H9 (cell line): ENCODE results near the gene MEIOSIN. TPM values are rescaled to one million over a fixed set of nuclear protein-coding genes. Genes with fewer than 3 reads are reported as not detected.

Source experiments
- DNase-seq: peaks from one replicate; pipeline ENCODE4 v3.0.0-alpha.2; 2017
- H2AFZ ChIP-seq: one replicate; pipeline ENCODE4 v1.6.1; 2013; ENCODE audit warnings: mild to moderate bottlenecking, low read length, control low read depth, moderate library complexity
- H2AK5ac ChIP-seq: 2 replicates; pipeline ENCODE4 v1.6.1; 2013; ENCODE audit warnings: low read length, control low read depth, mixed read lengths; ENCODE audit not compliant: insufficient read length
- H2BK120ac ChIP-seq: one replicate; pipeline ENCODE4 v1.6.1; 2013; ENCODE audit warnings: low read depth, mild to moderate bottlenecking, low read length, control low read depth, inconsistent platforms; ENCODE audit not compliant: poor library complexity, severe bottlenecking
- H2BK12ac ChIP-seq: 2 replicates; pipeline ENCODE4 v1.6.1; 2013; ENCODE audit warnings: low read length, control low read depth, mixed read lengths, low read depth; ENCODE audit not compliant: insufficient read length
- H2BK15ac ChIP-seq: 2 replicates; pipeline ENCODE4 v1.6.1; 2013; ENCODE audit warnings: low read depth, low read length, control low read depth
- H2BK20ac ChIP-seq: one replicate; pipeline ENCODE4 v1.6.1; 2013; ENCODE audit warnings: low read depth, mild to moderate bottlenecking, low read length, control low read depth, inconsistent platforms; ENCODE audit not compliant: poor library complexity, severe bottlenecking
- H2BK5ac ChIP-seq: 2 replicates; pipeline ENCODE4 v1.6.1; 2013; ENCODE audit warnings: low read length, control low read depth, mixed read lengths; ENCODE audit not compliant: insufficient read length
- H3K14ac ChIP-seq: 2 replicates; pipeline ENCODE4 v1.6.1; 2013; ENCODE audit warnings: low read length, control low read depth; ENCODE audit not compliant: insufficient read depth
- H3K18ac ChIP-seq: 2 replicates; pipeline ENCODE4 v1.6.1; 2013; ENCODE audit warnings: low read depth, mild to moderate bottlenecking, mixed read lengths, low read length, control low read depth; ENCODE audit not compliant: insufficient read length
- H3K23ac ChIP-seq: 2 replicates; pipeline ENCODE4 v1.6.1; 2013; ENCODE audit warnings: low read length, control low read depth, mixed read lengths, low read depth; ENCODE audit not compliant: insufficient read length
- H3K23me2 ChIP-seq: 2 replicates; pipeline ENCODE4 v1.6.1; 2013; ENCODE audit warnings: low read depth, mild to moderate bottlenecking, mixed read lengths, low read length, control low read depth; ENCODE audit not compliant: insufficient read length, poor library complexity, severe bottlenecking
- H3K27ac ChIP-seq: 2 replicates; pipeline ENCODE4 v1.5.1; 2013; ENCODE audit warnings: low read length, control low read depth, mixed read lengths, low read depth; ENCODE audit not compliant: insufficient read length
- H3K27me3 ChIP-seq: 2 replicates; pipeline ENCODE4 v1.6.1; 2013; ENCODE audit warnings: low read length, control low read depth, inconsistent platforms; ENCODE audit not compliant: insufficient read depth
- H3K4ac ChIP-seq: 2 replicates; pipeline ENCODE4 v1.6.1; 2013; ENCODE audit warnings: low read depth, mild to moderate bottlenecking, control low read depth, inconsistent platforms, low read length, moderate library complexity
- H3K4me1 ChIP-seq: 2 replicates; pipeline ENCODE4 v1.6.1; 2013; ENCODE audit warnings: low read length, control low read depth, inconsistent platforms; ENCODE audit not compliant: insufficient read depth
- H3K4me2 ChIP-seq: 2 replicates; pipeline ENCODE4 v1.6.1; 2013; ENCODE audit warnings: low read length, control low read depth, mixed read lengths; ENCODE audit not compliant: insufficient read length, insufficient read depth
- H3K56ac ChIP-seq: 2 replicates; pipeline ENCODE4 v1.6.1; 2013; ENCODE audit warnings: low read depth, mild to moderate bottlenecking, mixed read lengths, low read length, control low read depth; ENCODE audit not compliant: insufficient read length
- H3K79me1 ChIP-seq: 2 replicates; pipeline ENCODE4 v1.6.1; 2013; ENCODE audit warnings: low read depth, mild to moderate bottlenecking, moderate library complexity, low read length, control low read depth, inconsistent platforms; ENCODE audit not compliant: insufficient read depth, poor library complexity, severe bottlenecking
- H3K79me2 ChIP-seq: 2 replicates; pipeline ENCODE4 v1.6.1; 2013; ENCODE audit warnings: low read length, control low read depth, inconsistent platforms; ENCODE audit not compliant: insufficient read depth
- H3K9ac ChIP-seq: 2 replicates; pipeline ENCODE4 v1.6.1; 2013; ENCODE audit warnings: low read length, control low read depth, mixed read lengths; ENCODE audit not compliant: insufficient read length; ENCODE audit errors: extremely low read depth
- H3K9me3 ChIP-seq: one replicate; pipeline ENCODE4 v1.6.1; 2013; ENCODE audit warnings: low read depth, low read length, inconsistent platforms; ENCODE audit not compliant: control insufficient read depth
- H3T11ph ChIP-seq: one replicate; pipeline ENCODE4 v1.6.1; 2013; ENCODE audit warnings: mild to moderate bottlenecking, low read length, control low read depth, inconsistent platforms
- H4K20me1 ChIP-seq: one replicate; pipeline ENCODE4 v1.6.1; 2013; ENCODE audit not compliant: control insufficient read depth, insufficient read length, insufficient read depth
- H4K5ac ChIP-seq: 2 replicates; pipeline ENCODE4 v1.6.1; 2013; ENCODE audit warnings: low read depth, mild to moderate bottlenecking, mixed read lengths, low read length, control low read depth; ENCODE audit not compliant: insufficient read length
- H4K8ac ChIP-seq: replicated peaks from 2 replicates; pipeline ENCODE4 v1.6.1; 2013; ENCODE audit warnings: low read length, control low read depth, mixed read lengths, low read depth; ENCODE audit not compliant: insufficient read length
- H4K91ac ChIP-seq: 2 replicates; pipeline ENCODE4 v1.6.1; 2013; ENCODE audit warnings: low read depth, mild to moderate bottlenecking, moderate library complexity, mixed read lengths, low read length, control low read depth; ENCODE audit not compliant: insufficient read length
- H3K27ac Mint-ChIP-seq, 3 experiments: 2 replicates in 2 of 3; 3 replicates in 1 of 3; pipeline ENCODE4 v1.8.0; 2020 to 2021; ENCODE audit warnings: mixed read lengths in 3 of 3, mild to moderate bottlenecking in 1 of 3, moderate library complexity in 1 of 3
- H3K27me3 Mint-ChIP-seq: 2 replicates; pipeline ENCODE4 v1.8.0; 2021; ENCODE audit warnings: low read depth, mild to moderate bottlenecking, moderate library complexity, mixed read lengths
- H3K36me3 Mint-ChIP-seq, 3 experiments: 2 replicates in 2 of 3; 3 replicates in 1 of 3; pipeline ENCODE4 v1.8.0; 2020 to 2021; ENCODE audit warnings: low read depth in 3 of 3, mixed read lengths in 3 of 3; ENCODE audit not compliant: insufficient read depth in 1 of 3
- H3K4me1 Mint-ChIP-seq, 2 experiments: 2 replicates each; pipeline ENCODE4 v1.8.0; 2020; ENCODE audit warnings: mixed read lengths in 2 of 2
- H3K4me3 Mint-ChIP-seq, 2 experiments: 2 replicates in 1 of 2; 3 replicates in 1 of 2; pipeline ENCODE4 v1.8.0; 2020 to 2021; ENCODE audit warnings: mild to moderate bottlenecking in 2 of 2, mixed read lengths in 2 of 2, moderate library complexity in 1 of 2
- H3K9me3 Mint-ChIP-seq, 2 experiments: 2 replicates in 1 of 2; 3 replicates in 1 of 2; pipeline ENCODE4 v1.8.0; 2020; ENCODE audit warnings: mild to moderate bottlenecking in 2 of 2, mixed read lengths in 2 of 2, moderate library complexity in 1 of 2
- WGBS: extraction: QIAGEN DNeasy Blood & Tissue Kit; methylation state at CpG from one replicate; pipeline ENCODE4 v1.1.7; 2013; ENCODE audit warnings: missing lambda C conversion rate, low lambda C conversion rate, mixed read lengths; ENCODE audit not compliant: insufficient read length; ENCODE audit errors: extremely low coverage; 5-methylcytosine and 5-hydroxymethylcytosine counted together
- total RNA-seq: library from RNA; stranded (reverse); gene quantifications from 2 replicates; pipeline ENCODE4 v1.2.1, GENCODE V29; 2021
- TF ChIP-seq, protein P1 (sequence below): fragments of 200-600 bp; sonication (generic); conservative IDR thresholded peaks from 3 replicates; pipeline ENCODE4 v1.8.0; 2021; ENCODE audit warnings: antibody characterized with exemption, mild to moderate bottlenecking

MEIOSIN gene
- total RNA-seq, 1 experiment from 2014 or later = not detected

GRCh38 chr19:45771311-45771933 is 38.2 kb downstream of the MEIOSIN start:
- Mint-ChIP-seq H3K4me3 (peak overlapping the region; percentile 82 to 93), H3K9me3 (no peaks in the 10 kb centered on the region; a peak in 1 of 5 replicates), H3K27me3 (peaks cover 3% of the 10 kb centered on the region), H3K27ac (peak overlapping the region; percentile 83 to 92 (median 85); a peak in 6 of 7 replicates), H3K4me1 (peaks cover 7 to 17% of the 10 kb centered on the region in 2 experiments), H3K36me3 (peaks cover 5 to 26% (median 16%) of the 10 kb centered on the region in 3 experiments)
- no peak overlapping the region for H4K5ac ChIP-seq
- no peak overlapping the region for H4K8ac ChIP-seq
- H3K4ac ChIP-seq = no peak overlapping the region
- no peak overlapping the region for H2BK5ac ChIP-seq
- H3K79me1 ChIP-seq = no peaks in the 10 kb centered on the region
- H2BK12ac ChIP-seq = no peak overlapping the region
- H4K91ac ChIP-seq = no peak overlapping the region
- H3K18ac ChIP-seq = no peak overlapping the region
- H2AK5ac ChIP-seq = no peak overlapping the region
- WGBS = no CpG with 5 or more reads among the region's 46 CpGs
- no peak overlapping the region for H3K27ac ChIP-seq
- peak overlapping the region; percentile 58 for H3K4me2 ChIP-seq
- no peaks in the 10 kb centered on the region for H3K4me1 ChIP-seq
- no peak overlapping the region for H2BK15ac ChIP-seq
- no peak overlapping the region for H3K14ac ChIP-seq
- no peak overlapping the region for H2BK20ac ChIP-seq
- no peak overlapping the region for H3T11ph ChIP-seq
- peaks cover 18% of the 10 kb centered on the region for H3K23me2 ChIP-seq
- no peaks in the 10 kb centered on the region for H3K27me3 ChIP-seq
- no peak overlapping the region for H3K23ac ChIP-seq
- H3K56ac ChIP-seq = no peak overlapping the region
- no peaks in the 10 kb centered on the region for H4K20me1 ChIP-seq
- TF ChIP-seq, protein P1, sequence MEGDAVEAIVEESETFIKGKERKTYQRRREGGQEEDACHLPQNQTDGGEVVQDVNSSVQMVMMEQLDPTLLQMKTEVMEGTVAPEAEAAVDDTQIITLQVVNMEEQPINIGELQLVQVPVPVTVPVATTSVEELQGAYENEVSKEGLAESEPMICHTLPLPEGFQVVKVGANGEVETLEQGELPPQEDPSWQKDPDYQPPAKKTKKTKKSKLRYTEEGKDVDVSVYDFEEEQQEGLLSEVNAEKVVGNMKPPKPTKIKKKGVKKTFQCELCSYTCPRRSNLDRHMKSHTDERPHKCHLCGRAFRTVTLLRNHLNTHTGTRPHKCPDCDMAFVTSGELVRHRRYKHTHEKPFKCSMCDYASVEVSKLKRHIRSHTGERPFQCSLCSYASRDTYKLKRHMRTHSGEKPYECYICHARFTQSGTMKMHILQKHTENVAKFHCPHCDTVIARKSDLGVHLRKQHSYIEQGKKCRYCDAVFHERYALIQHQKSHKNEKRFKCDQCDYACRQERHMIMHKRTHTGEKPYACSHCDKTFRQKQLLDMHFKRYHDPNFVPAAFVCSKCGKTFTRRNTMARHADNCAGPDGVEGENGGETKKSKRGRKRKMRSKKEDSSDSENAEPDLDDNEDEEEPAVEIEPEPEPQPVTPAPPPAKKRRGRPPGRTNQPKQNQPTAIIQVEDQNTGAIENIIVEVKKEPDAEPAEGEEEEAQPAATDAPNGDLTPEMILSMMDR = no peak
- no peak for DNase-seq
- no peaks in the 10 kb centered on the region for H3K9me3 ChIP-seq
- H3K9ac ChIP-seq = no peak overlapping the region
- H2AFZ ChIP-seq = no peak overlapping the region
- no peak overlapping the region for H2BK120ac ChIP-seq
- no peaks in the 10 kb centered on the region for H3K79me2 ChIP-seq
